HG03342 (cell line): ENCODE measurements around the gene SAP30L.
A peak's percentile ranks its signal among the peaks of the same experiment; 100 is the strongest.

Experiments
- ATAC-seq: cut with Tn5 transposase; IDR thresholded peaks from one replicate; pipeline ENCODE4 v1.9.1; 2021; ENCODE audit warnings: mild to moderate bottlenecking, moderate library complexity; ENCODE audit not compliant: unreplicated experiment

Gene SAP30L

DNA sequence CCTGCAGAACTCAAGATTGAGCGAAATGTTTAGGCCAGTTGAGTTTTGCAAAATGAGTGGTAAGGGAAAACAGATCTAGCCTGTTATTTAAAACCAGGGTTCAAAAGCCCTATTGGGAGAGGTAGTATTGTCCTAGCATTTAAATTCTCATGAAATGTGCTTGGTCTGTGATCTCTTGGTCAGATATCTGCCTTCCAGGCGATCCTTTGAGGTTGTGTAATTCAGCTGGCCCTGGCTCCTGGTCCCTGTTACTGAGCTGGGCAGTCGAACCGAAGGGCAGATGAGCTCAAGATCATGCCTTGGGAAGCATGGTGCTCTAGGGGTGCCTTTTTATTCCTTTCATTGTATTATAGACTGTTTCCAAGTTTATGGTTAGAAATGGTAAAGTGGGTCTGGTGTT is 14.4 kb downstream of the SAP30L start:
- no peak for ATAC-seq

DNA sequence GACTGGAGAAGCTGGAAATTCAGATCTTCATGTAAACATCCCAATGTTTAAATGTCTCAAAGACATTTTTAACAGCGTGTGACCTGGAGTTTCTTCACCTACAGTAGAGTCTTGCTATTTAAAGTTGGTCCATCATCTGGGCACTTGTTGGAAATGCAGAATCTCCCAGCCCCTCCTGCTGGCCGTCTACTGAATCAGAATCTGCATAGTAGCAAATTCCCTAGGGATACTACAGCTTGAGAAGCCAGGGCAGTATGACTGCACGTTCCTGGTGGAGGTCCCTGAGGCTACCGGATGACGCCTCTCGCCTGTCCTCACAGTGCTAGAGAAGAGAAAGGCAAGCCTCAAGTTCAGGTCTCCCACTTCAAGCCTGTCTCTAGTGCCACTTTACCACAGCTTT is 15.7 kb downstream of the SAP30L start:
- ATAC-seq = no peak

DNA sequence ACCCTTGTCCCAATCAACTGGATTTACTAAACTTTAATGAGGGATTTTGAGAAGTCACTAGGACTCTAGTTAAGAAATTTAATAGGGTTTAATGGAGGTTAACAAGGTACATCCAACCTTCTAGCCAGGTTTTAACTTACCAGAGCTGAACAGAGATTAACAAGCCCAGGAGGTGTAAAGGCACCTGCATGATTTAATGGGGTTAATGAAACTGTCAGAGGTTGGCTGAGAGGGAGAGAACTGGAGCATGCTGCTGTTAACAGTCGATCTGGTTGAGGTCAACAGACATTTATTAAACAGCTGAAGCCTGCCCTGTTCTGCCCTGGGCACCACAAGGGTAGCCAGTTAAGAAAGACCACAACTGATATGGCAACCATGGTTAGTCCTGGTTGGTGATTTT is 18.6 kb downstream of the SAP30L start:
- ATAC-seq = no peak

DNA sequence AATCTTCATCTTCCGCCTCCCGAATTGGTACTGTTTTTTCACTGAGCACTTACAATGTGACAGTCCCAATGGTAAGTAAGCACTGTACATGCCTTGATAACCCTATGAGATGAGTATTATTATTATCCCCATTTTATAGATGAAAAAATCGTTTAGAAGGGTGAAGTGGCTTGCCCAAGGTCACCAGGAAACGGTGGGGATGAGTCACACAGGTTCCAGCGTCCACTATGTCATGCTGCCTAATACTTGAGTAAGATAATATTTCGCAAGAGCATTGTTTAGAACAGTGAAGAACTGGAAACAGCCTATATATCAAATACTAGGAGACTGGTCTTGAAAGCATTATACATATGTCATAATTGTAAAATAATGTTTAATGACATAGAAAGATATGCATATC is 19.4 kb downstream of the SAP30L start:
- ATAC-seq = no peak

DNA sequence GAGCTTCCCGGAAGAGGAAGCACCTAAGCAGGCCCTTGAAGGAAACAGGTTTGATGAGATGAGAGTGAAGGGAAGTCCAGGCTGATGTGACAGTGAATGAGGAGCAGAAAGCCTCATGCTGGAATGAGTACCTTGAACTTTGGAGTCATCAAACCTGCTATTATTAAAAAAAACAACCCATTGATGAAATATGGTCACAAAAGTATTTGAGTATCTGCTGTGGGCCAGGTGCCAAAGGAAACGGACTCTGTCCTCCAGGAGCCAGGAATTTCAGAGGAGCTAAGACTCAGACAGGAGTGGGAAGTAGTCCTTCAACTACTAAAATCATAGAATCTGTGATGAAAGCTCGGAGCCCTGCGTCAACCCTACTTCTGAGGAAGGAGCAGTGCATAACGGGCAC is 20.4 kb downstream of the SAP30L start:
- ATAC-seq = no peak

DNA sequence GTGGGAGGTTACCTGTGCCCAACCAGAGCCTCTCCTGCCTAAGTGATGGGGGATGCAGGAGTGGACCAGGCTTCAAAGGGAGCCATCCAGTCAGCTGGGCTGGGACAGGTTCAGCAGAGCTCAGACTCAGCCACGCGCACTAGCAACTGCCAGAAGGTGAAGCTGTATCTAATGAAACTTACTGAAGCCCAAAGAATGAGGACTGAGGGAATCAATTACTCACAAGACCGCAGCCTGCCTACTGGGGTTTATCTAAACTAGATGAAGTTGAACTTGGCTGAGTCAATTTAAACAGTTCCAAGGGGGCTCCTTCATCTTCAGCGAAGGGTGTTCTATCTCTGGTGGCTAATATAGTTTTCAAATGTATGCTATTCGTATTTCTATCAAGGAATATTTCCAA is 20.9 kb downstream of the SAP30L start:
- ATAC-seq = no peak

DNA sequence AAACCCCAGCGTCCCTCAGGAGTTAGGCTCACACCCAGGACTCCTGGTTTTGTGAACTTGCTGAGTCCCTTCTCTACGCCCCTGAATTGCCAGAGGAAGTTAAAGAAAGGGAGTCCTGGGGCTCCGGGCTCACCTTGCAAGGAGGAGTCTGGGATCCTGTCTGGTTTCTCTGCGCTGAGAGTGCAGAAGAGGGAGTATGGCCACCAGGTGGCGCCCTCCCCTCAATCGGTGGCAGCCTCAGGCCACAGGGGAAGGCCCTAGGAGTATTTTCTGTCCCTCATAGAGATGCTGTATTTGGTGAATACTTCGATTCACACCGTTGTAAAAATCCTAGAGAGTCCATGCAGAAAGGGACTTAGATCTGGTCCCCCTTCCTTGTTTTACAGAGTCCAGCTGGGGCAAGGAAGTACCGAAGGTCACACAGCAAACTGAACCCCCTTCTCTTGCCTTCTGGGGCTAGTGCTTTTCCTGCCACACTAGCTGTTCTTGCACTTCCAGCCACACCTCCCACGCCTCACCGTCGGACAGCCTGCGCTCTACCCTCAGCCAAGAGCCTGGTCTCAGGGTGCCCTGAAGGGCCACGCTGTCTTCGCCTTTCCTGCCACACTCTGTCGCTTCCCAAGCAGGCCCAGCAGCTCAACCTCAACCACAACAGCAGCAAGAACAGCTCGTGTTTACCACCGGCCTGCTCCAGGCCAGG is 22.0 kb downstream of the SAP30L start:
- ATAC-seq = peak; percentile 96

DNA sequence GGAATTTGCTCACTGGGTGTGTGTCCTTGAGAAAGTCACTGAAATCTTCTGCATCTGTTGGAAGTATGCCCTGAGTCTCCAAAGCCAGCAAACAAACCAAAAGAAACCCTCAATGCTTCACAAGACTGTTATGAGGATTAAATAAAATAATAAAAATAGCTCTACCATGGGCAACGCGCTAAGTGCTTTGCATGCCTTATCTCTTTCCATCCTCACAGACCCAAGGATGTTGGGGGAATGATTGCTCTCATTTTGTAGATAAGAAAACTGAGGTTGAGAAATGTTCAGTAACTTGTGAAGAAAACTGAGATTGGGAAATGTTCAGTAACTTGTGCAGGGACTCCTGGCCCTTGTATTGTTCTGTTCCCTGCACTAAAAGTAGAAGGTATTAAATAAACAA is 24.3 kb downstream of the SAP30L start:
- ATAC-seq = no peak

DNA sequence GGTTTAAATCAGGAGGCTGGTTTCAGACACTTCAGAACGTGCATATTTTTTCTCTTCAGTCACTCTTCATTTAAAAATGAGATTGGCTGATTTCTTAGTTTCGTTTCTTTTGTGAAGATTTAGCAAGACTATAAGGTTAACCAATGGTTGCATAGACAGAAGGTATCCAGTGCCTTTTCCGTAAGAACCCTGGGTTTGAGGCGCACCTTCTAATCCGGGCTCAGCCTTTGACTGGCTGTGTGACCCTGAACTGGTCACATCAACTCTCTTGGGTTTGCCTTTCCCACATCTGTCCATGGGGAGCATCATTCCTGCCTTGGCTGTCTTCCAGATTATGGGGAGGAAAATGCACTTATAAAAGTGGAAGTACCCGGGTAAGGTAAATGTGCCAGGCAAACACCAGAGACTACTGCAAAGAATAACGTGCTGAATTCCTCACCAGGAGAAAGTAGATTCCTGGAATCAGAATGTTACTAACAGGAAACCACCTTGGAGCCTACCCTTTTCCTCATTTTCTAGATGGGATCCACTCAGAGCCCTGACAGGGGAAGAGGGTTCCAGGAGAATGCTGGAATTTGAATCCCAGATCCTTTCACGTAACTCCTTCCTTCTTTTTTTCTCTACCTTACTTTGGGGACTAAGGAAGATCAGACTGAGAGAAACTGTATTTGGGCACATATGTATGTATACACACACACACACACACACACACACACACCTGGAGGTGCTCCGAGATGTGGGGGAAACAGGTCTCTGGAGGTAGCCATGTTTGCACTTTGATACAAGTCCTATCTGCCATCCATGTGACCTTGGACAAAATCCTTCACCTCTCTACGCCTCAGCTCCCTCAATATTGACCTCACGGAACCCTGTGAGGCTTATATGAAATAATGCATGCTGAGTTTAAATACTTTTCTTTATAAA is 25.4 kb downstream of the SAP30L start:
- ATAC-seq = no peak

DNA sequence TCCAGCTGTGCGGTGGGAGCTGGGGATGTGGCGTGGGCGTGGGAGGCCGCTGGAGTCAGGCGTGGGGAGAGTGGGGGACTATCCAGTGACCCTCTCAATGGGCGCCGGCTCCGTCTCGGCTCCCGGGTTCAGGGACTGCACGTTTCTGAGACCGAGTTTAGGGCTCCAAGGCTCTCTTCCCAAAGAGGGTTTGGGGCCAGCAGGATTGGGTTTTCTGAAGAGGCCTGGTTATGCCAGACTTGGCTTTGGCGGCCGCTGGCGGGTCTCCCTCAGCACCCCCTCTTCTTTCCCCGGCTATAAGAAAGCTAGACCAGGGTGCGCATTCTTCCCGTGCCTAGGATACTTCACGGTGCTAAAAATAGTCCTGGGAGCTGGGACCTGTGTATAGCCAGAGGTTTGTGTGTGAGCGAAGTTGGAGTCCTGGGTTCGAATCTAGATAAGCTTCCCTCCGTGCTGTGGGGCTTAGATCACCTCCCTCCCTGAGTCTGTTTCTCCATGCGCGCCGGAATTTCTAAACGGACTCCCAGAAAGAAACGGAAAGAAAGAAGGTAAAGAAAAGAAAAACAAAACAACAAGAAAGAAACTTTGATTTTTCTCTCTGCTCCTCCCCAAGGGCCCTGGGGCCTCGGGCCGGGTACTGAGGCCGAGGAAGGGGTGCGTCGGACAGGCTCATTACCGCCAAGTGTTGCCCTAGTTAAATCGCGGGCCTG is 27.2 kb downstream of the SAP30L start:
- no peak for ATAC-seq

DNA sequence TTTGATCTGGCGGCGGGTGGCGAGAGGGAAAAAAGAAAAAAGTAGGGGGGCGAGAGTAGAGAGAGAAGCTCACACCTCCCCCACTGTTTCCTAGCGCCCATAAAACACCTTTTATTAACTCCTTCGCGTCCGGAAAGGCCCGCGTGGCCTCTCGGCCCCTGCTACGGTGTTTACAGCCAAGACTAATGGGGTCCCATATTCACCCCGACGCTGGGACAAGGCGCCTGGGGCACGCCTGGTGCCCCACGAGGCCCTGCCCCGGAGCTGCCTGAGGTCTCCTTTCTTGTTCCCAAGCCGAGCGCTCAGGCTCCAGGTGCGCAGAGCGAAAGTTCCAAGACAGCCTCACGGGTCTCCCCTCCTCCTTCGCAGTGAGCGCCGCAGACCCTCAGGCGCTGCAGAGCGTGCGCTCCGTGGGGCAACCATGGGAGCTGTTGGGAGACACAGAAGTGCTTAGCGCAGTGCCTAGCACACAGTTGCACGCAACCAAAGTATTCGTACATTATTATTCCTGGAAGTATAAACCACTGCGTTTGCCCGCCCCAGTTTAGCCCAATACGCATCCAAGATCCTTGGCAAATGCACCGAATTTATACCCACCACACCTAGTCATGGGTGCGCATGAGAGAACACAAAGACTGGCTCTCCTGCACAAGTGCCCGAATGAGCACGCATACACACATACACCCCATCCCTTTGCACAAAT is 27.9 kb downstream of the SAP30L start:
- no peak for ATAC-seq

DNA sequence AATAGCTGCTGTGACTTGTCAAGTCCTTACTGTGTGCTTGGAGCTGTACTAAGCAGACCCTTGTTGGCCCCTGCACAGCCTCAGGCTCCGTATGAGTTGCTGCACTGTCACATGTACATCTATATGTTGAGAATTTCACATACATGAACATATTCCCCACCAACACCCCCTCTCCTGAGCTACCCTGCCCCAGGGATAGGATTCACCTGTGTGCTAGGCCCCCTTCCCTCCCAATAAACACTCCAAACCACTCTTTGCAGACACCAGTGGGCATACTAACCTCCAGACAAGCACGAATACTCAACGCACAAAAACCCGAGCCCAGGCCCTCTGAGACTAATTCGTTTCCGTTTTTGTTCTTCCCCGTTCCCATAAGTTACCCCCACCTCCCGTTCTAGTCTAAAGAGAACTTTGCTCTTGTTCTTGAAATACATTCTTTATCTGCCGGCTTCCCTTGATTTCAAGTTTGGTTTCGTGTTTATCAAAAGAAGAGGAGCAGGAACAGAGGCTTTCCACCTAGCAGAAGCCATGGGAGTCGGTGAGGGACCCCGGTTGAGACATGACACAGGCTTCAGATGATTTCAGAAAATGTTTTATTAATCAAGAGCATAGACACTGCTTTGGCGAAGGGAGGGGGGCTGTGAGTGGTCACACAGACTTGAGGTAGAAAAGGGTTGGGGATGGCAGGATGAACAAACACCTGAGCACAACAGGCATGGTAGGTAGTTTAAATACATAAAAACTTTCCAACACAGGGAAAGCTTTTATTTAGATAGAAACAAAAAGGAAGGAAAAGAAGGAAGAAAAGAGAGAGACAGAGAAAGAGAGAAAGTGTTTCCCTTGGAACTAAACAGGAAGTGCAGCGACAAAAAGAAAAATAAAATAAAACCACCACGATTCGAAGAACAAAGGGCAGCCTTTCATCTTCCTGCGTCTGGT is 28.9 kb downstream of the SAP30L start:
- no peak for ATAC-seq

DNA sequence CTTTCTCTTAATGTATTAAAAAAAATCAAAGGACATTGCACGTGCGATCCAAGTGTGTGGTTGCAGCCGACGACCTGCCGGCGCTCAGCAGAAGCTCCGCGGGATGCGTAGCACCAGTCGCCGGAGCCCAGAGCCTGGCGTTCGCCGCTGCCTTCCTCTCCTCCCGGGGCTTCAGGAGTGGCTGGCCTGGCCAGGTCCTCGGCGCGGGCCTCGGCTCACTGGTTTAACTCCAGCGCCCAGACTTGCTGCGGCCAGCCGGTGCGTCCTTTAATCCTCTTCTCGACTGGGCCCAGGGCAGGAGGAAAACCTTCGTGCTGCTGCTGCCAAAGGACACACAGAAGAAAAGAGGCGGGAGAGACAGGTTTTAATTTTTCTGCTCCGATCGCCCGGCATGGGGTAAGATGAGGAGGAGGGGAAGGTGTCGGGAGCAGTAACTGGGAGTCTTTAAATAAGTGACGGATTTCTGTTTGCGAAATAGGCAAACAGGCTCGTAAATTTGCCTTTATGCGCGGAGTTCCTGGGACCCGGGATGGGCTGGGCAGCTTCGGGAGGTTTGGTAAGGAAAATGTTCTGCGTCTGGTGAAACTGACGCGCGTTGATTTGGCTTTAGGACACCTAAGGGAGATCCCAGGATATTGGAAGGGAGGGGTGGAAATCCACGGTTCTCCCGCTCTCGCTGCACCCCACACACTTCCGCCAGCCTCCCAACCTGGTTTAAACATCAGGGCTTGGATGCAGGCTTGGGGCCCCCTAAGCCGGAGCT is 30.0 kb downstream of the SAP30L start:
- ATAC-seq = no peak

DNA sequence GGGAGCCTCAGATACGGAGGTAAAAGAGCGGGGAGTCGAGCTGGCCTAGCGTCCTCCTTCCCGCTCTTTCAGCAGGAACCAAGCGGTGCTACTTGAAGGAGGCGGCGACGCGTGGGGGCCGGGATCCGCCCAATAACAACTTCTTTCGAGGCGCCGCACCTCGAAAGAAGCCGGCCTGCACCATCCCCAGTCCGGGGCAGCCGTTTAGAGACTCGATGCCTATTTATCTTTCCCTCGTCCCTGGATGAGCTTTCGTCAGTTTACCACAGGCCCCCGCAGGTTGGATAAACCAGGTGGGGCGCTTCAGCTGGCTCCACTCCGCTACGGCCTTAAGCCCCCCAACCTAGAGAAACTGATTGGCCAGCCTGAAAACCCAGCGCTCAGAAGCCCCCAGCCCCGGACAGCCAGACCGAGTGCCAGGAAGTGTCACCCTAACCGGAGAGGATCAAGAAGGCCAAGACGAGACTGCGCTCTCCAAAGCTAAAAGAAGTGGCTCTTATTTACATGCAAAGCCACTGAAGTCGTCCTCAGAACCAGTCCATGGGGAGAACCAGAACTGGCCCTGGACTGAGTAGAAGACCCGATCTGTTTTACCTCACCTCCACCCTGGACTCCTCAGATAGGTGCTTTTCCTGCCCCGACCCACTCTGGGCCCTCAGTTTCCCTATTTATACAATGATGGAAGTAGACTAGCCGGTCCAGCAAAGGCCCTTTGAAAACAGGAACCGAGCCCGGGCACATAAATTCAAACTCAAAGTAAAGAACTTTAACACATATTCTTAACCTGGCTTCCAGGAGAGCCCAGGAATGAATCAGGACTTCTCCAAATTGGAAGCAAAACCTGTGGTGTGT is 30.8 kb downstream of the SAP30L start:
- no peak for ATAC-seq

DNA sequence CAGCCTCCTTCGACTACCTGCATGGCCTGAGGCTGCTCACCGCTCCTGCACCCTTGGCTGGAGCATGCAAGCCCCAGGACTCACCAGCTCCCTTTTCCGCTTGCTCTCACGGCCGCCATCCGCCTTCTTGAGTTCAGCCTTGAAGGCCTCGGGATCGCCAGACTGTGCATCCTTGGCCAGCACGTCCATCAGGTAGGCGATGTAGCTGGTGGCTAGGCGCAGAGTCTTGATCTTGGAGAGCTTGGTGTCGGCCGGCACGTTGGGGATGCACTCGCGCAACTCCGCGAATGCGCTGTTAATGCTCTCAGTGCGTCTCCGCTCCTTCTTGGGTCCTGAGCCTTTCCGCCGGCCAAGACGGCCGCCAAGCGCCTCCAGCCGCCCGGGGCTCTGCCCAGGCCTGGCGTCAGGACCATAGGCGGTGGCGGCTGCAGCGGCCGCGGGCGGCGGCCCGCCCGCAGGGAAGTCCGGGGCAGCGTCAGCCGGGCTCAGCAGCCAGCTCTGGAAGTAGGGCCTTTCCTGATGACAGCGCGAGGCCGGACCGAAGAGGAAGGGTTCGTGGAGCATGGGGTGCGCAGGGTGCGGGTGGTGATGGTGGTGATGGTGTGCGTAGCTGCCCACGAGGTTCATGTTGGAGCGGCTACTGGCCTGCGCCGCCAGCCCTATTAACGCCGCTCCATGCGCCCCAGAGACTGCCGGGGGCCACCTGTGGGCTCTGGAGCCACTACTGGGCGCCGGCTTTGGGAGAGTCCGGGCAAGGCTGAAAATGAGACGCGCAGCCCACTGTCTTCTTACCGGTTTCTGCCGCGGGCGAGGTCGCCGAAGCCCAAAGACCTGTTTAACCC is 31.8 kb downstream of the SAP30L start:
- no peak for ATAC-seq

DNA sequence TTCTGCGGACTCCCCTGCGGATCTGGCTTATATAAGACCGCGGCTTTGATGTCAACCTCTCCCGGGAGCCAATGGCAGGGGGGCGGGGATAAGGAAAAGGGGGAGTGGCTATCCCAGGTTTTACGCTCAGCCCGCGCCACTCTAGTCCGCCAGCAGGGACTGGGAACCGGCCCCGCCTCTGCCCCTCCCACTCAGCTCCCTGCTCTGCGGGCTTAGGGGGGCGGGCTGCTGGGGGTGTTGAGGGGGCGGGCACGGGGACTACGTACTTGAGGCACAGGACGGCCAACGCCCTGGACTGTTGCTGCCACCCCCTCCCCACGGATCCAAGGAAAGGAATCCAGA is 32.4 kb downstream of the SAP30L start, which contains the start of gene HAND1:
Gene HAND1 (minus strand): TSS at position 4 of the 342 bp plus-strand sequence. CDS start 219 bp downstream, outside the sequence.
- ATAC-seq = no peak

DNA sequence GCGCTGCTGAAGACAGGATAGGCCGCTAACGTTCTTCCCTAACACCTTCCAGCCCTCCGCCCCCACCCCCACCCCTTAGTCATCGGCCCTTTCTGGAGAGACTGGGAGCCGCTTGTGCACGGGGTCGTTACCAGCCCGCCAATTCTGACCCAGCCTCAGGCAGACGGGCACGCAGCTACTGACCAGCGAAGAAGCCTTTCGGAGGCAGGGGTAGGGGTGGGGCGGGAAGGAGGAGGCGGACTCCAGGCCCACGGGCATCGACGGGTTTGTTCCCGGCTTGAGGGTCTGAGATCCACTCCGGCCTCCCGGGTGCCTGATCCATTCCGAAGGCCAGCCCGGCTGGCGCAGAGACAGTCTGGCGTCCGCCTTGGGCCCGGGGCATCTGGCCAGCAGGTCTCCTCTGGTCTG is 33.0 kb downstream of the SAP30L start:
- ATAC-seq = no peak
